AG04450 (cell line): ENCODE results near the gene EMSY. TPM values are rescaled to one million over a fixed set of nuclear protein-coding genes. Genes with fewer than 3 reads are reported as not detected.

Source experiments
- CTCF ChIA-PET: fragments of 300-600, 350-600 bp; formaldehyde crosslinking; extraction: SDS; loops from one replicate; lab custom pipeline; 2022; ENCODE audit warnings: antibody characterized with exemption, inconsistent platforms; lab: Charles Lee
- POLR2A ChIA-PET: fragments of 350-600 bp; formaldehyde crosslinking; extraction: SDS; loops from one replicate; lab custom pipeline; 2021; ENCODE audit warnings: antibody characterized with exemption, inconsistent platforms; lab: Yijun Ruan, JAX
- DNase-seq: peaks from one replicate; pipeline ENCODE4 v3.0.0-alpha.2; 2011; ENCODE audit warnings: low read depth, low spot score
- H3K27ac ChIP-seq: one replicate; pipeline ENCODE4 v1.5.1; 2012; ENCODE audit warnings: low read depth, low read length, control low read depth
- H3K27me3 ChIP-seq: one replicate; pipeline ENCODE4 v1.6.0; 2012; ENCODE audit warnings: low read length; ENCODE audit not compliant: control insufficient read depth, insufficient read depth
- H3K4me3 ChIP-seq: 2 replicates; pipeline ENCODE4 v1.5.1; 2011; ENCODE audit warnings: mild to moderate bottlenecking, low read depth, low read length, control low read depth
- H3K9me3 ChIP-seq: 2 replicates; pipeline ENCODE4 v1.5.1; 2012; ENCODE audit warnings: low read length; ENCODE audit not compliant: control insufficient read depth, insufficient read depth
- polyA plus RNA-seq: library from polyadenylated mRNA; depleted of rRNA; stranded (reverse); fragments of >200 nt; gene quantifications from 2 replicates; pipeline ENCODE4 v1.2.3, GENCODE V29; 2011
- TF ChIP-seq, protein P1 (sequence below): IDR thresholded peaks from 2 replicates; pipeline ENCODE4 v1.5.1; 2011; ENCODE audit warnings: low read depth, low read length, control low read depth, inconsistent platforms

EMSY gene
- polyA plus RNA-seq, 1 experiment, result 18.6 TPM

DNA sequence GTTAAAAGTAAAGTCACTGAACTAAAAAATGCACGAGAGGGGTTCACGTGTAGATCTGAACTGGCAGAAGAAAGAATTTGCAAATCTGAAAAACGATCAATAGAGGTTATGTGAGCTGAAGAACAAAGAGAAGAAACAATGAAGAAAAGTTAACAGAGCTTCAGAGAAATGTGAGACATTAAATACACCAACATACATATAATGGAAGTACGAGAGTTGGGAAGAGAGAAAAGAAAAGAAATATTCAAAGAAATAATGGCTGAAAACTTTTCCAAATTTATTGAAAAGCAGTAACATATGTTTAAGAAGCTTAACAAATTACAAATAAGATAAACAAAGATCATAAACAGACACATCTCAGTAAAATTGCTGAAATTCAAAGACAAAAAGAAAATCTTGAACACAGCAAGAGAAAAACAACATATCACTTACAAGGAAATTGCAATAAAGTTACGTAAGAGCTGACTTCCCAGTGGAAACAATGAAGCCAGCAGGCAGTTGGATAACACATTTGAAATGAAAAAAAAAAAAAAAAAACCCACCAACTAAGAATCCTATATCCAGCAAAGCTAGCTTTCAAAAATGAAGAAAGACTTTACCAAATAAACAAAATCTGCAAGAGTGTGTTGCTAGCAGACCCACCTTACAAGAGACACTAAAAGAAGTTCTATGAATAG is 56.8 kb downstream of the EMSY start:
- Histone ChIP-seq H3K9me3 (no peaks in the 10 kb centered on the region), H3K4me3 (no peak overlapping the region), H3K27me3 (no peaks in the 10 kb centered on the region), H3K27ac (no peak overlapping the region)
- ChIA-PET POLR2A (no interaction called here), CTCF (no interaction called here)
- no peak for DNase-seq
- TF ChIP-seq, protein P1, sequence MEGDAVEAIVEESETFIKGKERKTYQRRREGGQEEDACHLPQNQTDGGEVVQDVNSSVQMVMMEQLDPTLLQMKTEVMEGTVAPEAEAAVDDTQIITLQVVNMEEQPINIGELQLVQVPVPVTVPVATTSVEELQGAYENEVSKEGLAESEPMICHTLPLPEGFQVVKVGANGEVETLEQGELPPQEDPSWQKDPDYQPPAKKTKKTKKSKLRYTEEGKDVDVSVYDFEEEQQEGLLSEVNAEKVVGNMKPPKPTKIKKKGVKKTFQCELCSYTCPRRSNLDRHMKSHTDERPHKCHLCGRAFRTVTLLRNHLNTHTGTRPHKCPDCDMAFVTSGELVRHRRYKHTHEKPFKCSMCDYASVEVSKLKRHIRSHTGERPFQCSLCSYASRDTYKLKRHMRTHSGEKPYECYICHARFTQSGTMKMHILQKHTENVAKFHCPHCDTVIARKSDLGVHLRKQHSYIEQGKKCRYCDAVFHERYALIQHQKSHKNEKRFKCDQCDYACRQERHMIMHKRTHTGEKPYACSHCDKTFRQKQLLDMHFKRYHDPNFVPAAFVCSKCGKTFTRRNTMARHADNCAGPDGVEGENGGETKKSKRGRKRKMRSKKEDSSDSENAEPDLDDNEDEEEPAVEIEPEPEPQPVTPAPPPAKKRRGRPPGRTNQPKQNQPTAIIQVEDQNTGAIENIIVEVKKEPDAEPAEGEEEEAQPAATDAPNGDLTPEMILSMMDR, result no peak

DNA sequence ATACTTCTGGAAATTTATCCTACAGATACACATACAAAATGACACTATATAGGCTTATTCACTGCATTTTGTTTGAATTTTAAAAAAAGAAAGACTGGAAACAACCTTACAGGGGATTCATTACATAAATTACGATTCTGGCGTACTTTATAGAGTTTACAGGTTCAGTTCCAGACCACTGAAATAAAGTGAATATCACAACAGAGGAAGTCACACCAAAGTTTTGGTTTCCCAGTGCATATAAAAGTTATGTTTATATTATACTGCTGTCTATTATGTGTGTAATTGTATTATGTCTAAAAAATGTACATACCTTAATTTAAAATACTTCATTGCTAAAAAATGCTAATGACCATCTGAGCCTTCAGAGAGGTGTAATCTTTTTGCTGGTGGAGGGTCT is 62.0 kb downstream of the EMSY start:
- Histone ChIP-seq H3K4me3 (no peak overlapping the region), H3K27me3 (no peaks in the 10 kb centered on the region), H3K9me3 (no peaks in the 10 kb centered on the region), H3K27ac (no peak overlapping the region)
- DNase-seq, result no peak
- CTCF ChIA-PET, result no interaction called here
- POLR2A ChIA-PET, result no interaction called here
- TF ChIP-seq, protein P1, result no peak

GRCh38 chr11:76510060-76511047 is 65.5 kb downstream of the EMSY start:
- POLR2A ChIA-PET, result no interaction called here
- Histone ChIP-seq H3K27me3 (no peaks in the 10 kb centered on the region), H3K4me3 (no peak overlapping the region), H3K9me3 (no peaks in the 10 kb centered on the region), H3K27ac (no peak overlapping the region)
- DNase-seq, result peak; percentile 4
- TF ChIP-seq, protein P1, result no peak
- CTCF ChIA-PET, result interaction anchor here (0.9 to 4.0 kb wide), 2 partner anchors 170 to 302 kb away, joined by 3 to 41 read pairs; no protein-coding TSS in a partner anchor

DNA sequence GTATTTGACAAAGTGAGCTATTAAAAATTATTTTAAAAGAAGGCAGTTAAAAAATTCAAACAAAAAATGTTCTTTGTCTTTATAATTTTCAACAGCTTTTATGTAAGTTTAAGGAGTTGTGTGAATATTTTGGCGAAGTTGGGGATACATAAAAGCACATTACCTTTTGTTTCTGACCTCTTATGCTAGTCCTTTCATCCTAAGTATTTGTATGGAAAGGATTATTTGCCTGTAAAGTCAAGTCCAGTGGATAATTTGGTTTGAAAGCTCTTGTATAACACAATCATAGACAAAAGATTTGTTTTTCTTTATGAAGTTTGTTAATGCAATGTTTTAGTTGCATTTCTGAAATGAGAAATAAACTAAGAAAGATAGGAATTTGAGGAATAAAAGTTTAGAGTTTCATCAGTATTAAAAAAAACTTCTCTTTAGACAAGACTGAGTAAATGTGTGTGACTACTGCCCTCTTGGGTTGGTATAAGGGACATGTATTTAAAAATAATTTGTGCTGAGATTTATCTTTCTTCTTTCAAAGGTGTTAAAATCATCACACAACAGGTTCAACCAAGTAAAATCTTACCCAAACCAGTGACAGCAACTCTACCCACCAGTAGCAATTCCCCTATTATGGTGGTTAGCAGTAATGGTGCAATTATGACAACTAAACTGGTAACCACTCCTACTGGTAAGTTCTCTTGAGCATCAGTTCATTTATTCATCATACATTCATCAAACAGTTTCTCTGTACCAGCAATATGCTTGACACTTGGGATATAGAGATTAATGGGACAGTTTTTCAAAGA is 68.2 kb downstream of the EMSY start:
- Histone ChIP-seq H3K27me3 (no peaks in the 10 kb centered on the region), H3K27ac (no peak overlapping the region), H3K9me3 (no peaks in the 10 kb centered on the region), H3K4me3 (no peak overlapping the region)
- TF ChIP-seq, protein P1, result peak; percentile 52
- POLR2A ChIA-PET, result no interaction called here
- DNase-seq, result peak; percentile 18
- CTCF ChIA-PET, result interaction anchor here (0.7 to 4.0 kb wide), 21 partner anchors 8 to 610 kb away, joined by 3 to 41 read pairs (median 4); no protein-coding TSS in a partner anchor
